HEK293 (cell line): ENCODE results near the gene POTEI.
"Not testable (repeated sequence)": the region's sequence is repeated elsewhere in the genome, so short reads cannot be mapped to it uniquely, and the experiment has no call there.

Experiments
- CTCF ChIP-seq: fragments of 450-650 bp; formaldehyde crosslinking; IDR thresholded peaks from 2 replicates; pipeline ENCODE4 v1.5.1; 2016; ENCODE audit warnings: missing biosample characterization, missing genetic modification characterization
- ZNF121 ChIP-seq: fragments of 450-650 bp; formaldehyde crosslinking; IDR thresholded peaks from 2 replicates; pipeline ENCODE4 v1.5.1; 2016; ENCODE audit warnings: missing biosample characterization, missing genetic modification characterization
- ZNF138 ChIP-seq: fragments of 450-650 bp; formaldehyde crosslinking; IDR thresholded peaks from 2 replicates; pipeline ENCODE4 v1.5.1; 2016; ENCODE audit warnings: missing biosample characterization, missing genetic modification characterization, borderline replicate concordance
- ZNF335 ChIP-seq: fragments of 450-650 bp; formaldehyde crosslinking; conservative IDR thresholded peaks from 2 replicates; pipeline ENCODE4 v1.5.1; 2016; ENCODE audit warnings: missing biosample characterization, missing genetic modification characterization
- ZNF416 ChIP-seq: fragments of 450-650 bp; formaldehyde crosslinking; IDR thresholded peaks from 2 replicates; pipeline ENCODE4 v1.5.1; 2016; ENCODE audit warnings: missing biosample characterization, missing genetic modification characterization

GRCh38 chr2:130418845-130419244, 90.3 kb downstream of the POTEI start:
- TF ChIP-seq ZNF335 (tag by site-specific recombination); CTCF (tag by site-specific recombination); ZNF416 (tag by site-specific recombination); ZNF121; ZNF138 (tag by site-specific recombination): not testable (repeated sequence)
